Lung (tissue), 12 donors: ENCODE results near the gene EXOC3L4. TPM values are rescaled to one million over a fixed set of nuclear protein-coding genes. Genes with fewer than 3 reads are reported as not detected.
A peak's percentile ranks its signal among the peaks of the same experiment; 100 is the strongest.

Experiments used
- ATAC-seq: fragments of 200-7000 bp; cut with Tn5 transposase; one replicate; pipeline ENCODE4 v1.9.1; 2020; ENCODE audit warnings: moderate number of reproducible peaks; ENCODE audit not compliant: insufficient read depth, low FRiP score
- DNase-seq, 3 donors: peaks; one replicate each; pipeline ENCODE4 v3.0.0-alpha.2; 2013 to 2017
- H3K27ac ChIP-seq, 2 donors: one replicate each; pipeline ENCODE4 v1.5.1; 2013; ENCODE audit warnings: mild to moderate bottlenecking in 2 of 2, moderate library complexity in 2 of 2, control low read depth in 1 of 2, inconsistent platforms in 1 of 2, low read depth in 1 of 2, low read length in 1 of 2
- H3K27me3 ChIP-seq, 3 donors: one replicate each; pipeline ENCODE4 v1.5.1; 2013; ENCODE audit warnings: low read length in 2 of 3; ENCODE audit not compliant: control insufficient read depth in 3 of 3, insufficient read depth in 3 of 3
- H3K36me3 ChIP-seq, 4 donors: one replicate each; pipeline ENCODE4 v1.5.1; 2013; ENCODE audit warnings: low read length in 4 of 4, mild to moderate bottlenecking in 1 of 4, moderate library complexity in 1 of 4; ENCODE audit not compliant: control insufficient read depth in 4 of 4, insufficient read depth in 4 of 4
- H3K4me1 ChIP-seq, 5 donors: one replicate each; pipeline ENCODE4 v1.5.1; 2013; ENCODE audit warnings: low read length in 5 of 5, mild to moderate bottlenecking in 2 of 5, moderate library complexity in 1 of 5; ENCODE audit not compliant: control insufficient read depth in 5 of 5, insufficient read depth in 5 of 5
- H3K4me3 ChIP-seq: one replicate; pipeline ENCODE4 v1.5.1; 2013; ENCODE audit warnings: mild to moderate bottlenecking, control low read depth, moderate library complexity
- H3K9ac ChIP-seq, 2 donors: one replicate each; pipeline ENCODE4 v1.5.1; 2013; ENCODE audit warnings: low read length in 2 of 2, control low read depth in 1 of 2; ENCODE audit not compliant: insufficient read depth in 1 of 2
- H3K9me3 ChIP-seq, 4 donors: one replicate each; pipeline ENCODE4 v1.5.1; 2013; ENCODE audit warnings: low read length in 3 of 4, mild to moderate bottlenecking in 1 of 4, moderate library complexity in 1 of 4; ENCODE audit not compliant: control insufficient read depth in 4 of 4, insufficient read depth in 3 of 4
- CTCF ChIP-seq: IDR thresholded peaks from 2 replicates; pipeline ENCODE4 v1.5.1; 2012; ENCODE audit warnings: mild to moderate bottlenecking; ENCODE audit errors: control extremely low read depth, extremely low read depth
- WGBS, 2 donors: extraction: QIAGEN DNeasy Blood & Tissue Kit; methylation state at CpG; one replicate each; pipeline ENCODE4 v1.1.7; 2013; 5-methylcytosine and 5-hydroxymethylcytosine counted together
- polyA plus RNA-seq, 2 donors: library from polyadenylated mRNA; stranded (reverse); fragments of 200-250 nt; gene quantifications; one replicate each; pipeline ENCODE4 v1.2.1, GENCODE V29; 2013
- total RNA-seq, 2 donors: library from RNA; depleted of rRNA in 1 of 2; stranded (reverse); fragments of >200 nt in 1 of 2; gene quantifications; one replicate each; pipeline ENCODE4 v1.2.1, GENCODE V29; 2014 to 2021
- donor health status: control.
- donor health status: control.
- donor health status: Bipolar disorder and iron deficiency.
- donor health status: healthy.
- donor health status: DM: yes; HTN: yes; CAD: no.

Gene EXOC3L4
- total and polyA plus RNA-seq, 4 donors = 3.0 to 4.6 (median 3.8) TPM

- no peak for ATAC-seq
- WGBS, 2 donors = 91% methylated on average over 28 of the region's 28 CpGs
- Histone ChIP-seq H3K9me3 (peaks cover 0 to 2% (median 0%) of the 10 kb centered on the region in 4 donors), H3K9ac (no peak overlapping the region), H3K27me3 (peaks cover 0 to 13% (median 4%) of the 10 kb centered on the region in 3 donors), H3K27ac (no peak overlapping the region), H3K4me1 (peaks cover 0 to 15% (median 2%) of the 10 kb centered on the region in 5 donors), H3K4me3 (no peak overlapping the region), H3K36me3 (no peaks in the 10 kb centered on the region)
- no peak for TF ChIP-seq CTCF
- no peak for DNase-seq
These were observed 4.9 kb upstream of the EXOC3L4 start for GRCh38 chr14:103089386-103090335.

- H3K36me3 ChIP-seq = no peaks in the 10 kb centered on the region
- no peak overlapping the region for H3K4me3 ChIP-seq
- WGBS, 2 donors = 84% methylated on average over 12 of the region's 12 CpGs
- H3K27ac ChIP-seq = no peak overlapping the region
- H3K4me1 ChIP-seq = peaks cover 0 to 20% (median 6%) of the 10 kb centered on the region in 5 donors
- no peak for DNase-seq
- H3K9me3 ChIP-seq = peaks cover 0 to 2% (median 0%) of the 10 kb centered on the region in 4 donors
- H3K27me3 ChIP-seq = peaks cover 0 to 7% (median 0%) of the 10 kb centered on the region in 3 donors
- TF ChIP-seq CTCF = no peak
- ATAC-seq = no peak
- H3K9ac ChIP-seq = no peak overlapping the region
These were observed 4.0 kb upstream of the EXOC3L4 start for GRCh38 chr14:103090481-103091020.

GRCh38 chr14:103091041-103091882 is 3.3 kb upstream of the EXOC3L4 start:
- peak; percentile 45 to 71 (median 61) for DNase-seq
- ATAC-seq = peak; percentile 72
- peaks cover 0 to 20% (median 6%) of the 10 kb centered on the region in 5 donors for H3K4me1 ChIP-seq
- 5 to 7% methylated on average over 69 of the region's 69 CpGs for WGBS, 2 donors
- peaks cover 0 to 4% (median 0%) of the 10 kb centered on the region in 3 donors for H3K27me3 ChIP-seq
- peak overlapping the region in 1 of 2 donors; percentile 25 for H3K9ac ChIP-seq
- H3K27ac ChIP-seq = peak overlapping the region in 1 of 2 donors; percentile 4
- TF ChIP-seq CTCF = peak; percentile 28
- H3K4me3 ChIP-seq = peak overlapping the region; percentile 57
- no peaks in the 10 kb centered on the region for H3K36me3 ChIP-seq
- peaks cover 0 to 2% (median 0%) of the 10 kb centered on the region in 4 donors for H3K9me3 ChIP-seq
